IPS-18a (cell line): ENCODE results near the gene SNCG.

Experiments used
- H3K27ac ChIP-seq: one replicate; pipeline ENCODE4 v1.5.1; 2013; ENCODE audit warnings: low read length
- H3K27me3 ChIP-seq: one replicate; pipeline ENCODE4 v1.6.1; 2013; ENCODE audit warnings: mild to moderate bottlenecking, low read length; ENCODE audit not compliant: control insufficient read depth, insufficient read depth
- H3K36me3 ChIP-seq: one replicate; pipeline ENCODE4 v1.6.1; 2013; ENCODE audit warnings: low read depth, low read length; ENCODE audit not compliant: control insufficient read depth
- H3K4me1 ChIP-seq: one replicate; pipeline ENCODE4 v1.6.1; 2013; ENCODE audit warnings: low read depth, low read length; ENCODE audit not compliant: control insufficient read depth
- H3K4me3 ChIP-seq: one replicate; pipeline ENCODE4 v1.5.1; 2013; ENCODE audit warnings: low read length
- H3K9ac ChIP-seq: one replicate; pipeline ENCODE4 v1.6.1; 2013; ENCODE audit warnings: mild to moderate bottlenecking, low read length, moderate library complexity
- H3K9me3 ChIP-seq: one replicate; pipeline ENCODE4 v1.6.1; 2013; ENCODE audit warnings: low read depth, low read length; ENCODE audit not compliant: control insufficient read depth

Gene SNCG

GRCh38 chr10:86964061-86964846 lies 5.9 kb downstream of the SNCG start:
- Histone ChIP-seq H3K4me3 (no peak overlapping the region), H3K9me3 (no peaks in the 10 kb centered on the region), H3K9ac (no peak overlapping the region), H3K4me1 (peaks cover 17% of the 10 kb centered on the region), H3K27me3 (no peaks in the 10 kb centered on the region), H3K27ac (no peak overlapping the region), H3K36me3 (no peaks in the 10 kb centered on the region)

- Histone ChIP-seq H3K36me3 (no peaks in the 10 kb centered on the region), H3K4me3 (no peak overlapping the region), H3K9me3 (no peaks in the 10 kb centered on the region), H3K4me1 (peaks cover 22% of the 10 kb centered on the region), H3K27me3 (no peaks in the 10 kb centered on the region), H3K9ac (no peak overlapping the region), H3K27ac (no peak overlapping the region)
These were observed 6.4 kb downstream of the SNCG start for GRCh38 chr10:86964847-86965190.

- no peak overlapping the region for H3K27ac ChIP-seq
- H3K36me3 ChIP-seq = no peaks in the 10 kb centered on the region
- no peaks in the 10 kb centered on the region for H3K9me3 ChIP-seq
- no peak overlapping the region for H3K4me3 ChIP-seq
- H3K4me1 ChIP-seq = peaks cover 27% of the 10 kb centered on the region
- peaks cover under 1% of the 10 kb centered on the region for H3K27me3 ChIP-seq
- H3K9ac ChIP-seq = no peak overlapping the region
These were observed 7.7 kb downstream of the SNCG start for GRCh38 chr10:86965986-86966654.

- no peaks in the 10 kb centered on the region for H3K36me3 ChIP-seq
- no peak overlapping the region for H3K27ac ChIP-seq
- H3K4me1 ChIP-seq = peaks cover 30% of the 10 kb centered on the region
- no peak overlapping the region for H3K9ac ChIP-seq
- H3K4me3 ChIP-seq = no peak overlapping the region
- no peaks in the 10 kb centered on the region for H3K9me3 ChIP-seq
- H3K27me3 ChIP-seq = peaks cover 15% of the 10 kb centered on the region
These were observed 9.1 kb downstream of the SNCG start for GRCh38 chr10:86967481-86967941.

GRCh38 chr10:86968271-86968993 lies 10.0 kb downstream of the SNCG start, which contains the start of gene ADIRF:
ADIRF (plus strand) TSS chr10:86968482; CDS start chr10:86968545, 63 bp downstream.
- peaks cover 21% of the 10 kb centered on the region for H3K27me3 ChIP-seq
- no peaks in the 10 kb centered on the region for H3K9me3 ChIP-seq
- no peak within 1 kb of the TSS for H3K9ac ChIP-seq
- H3K4me1 ChIP-seq = peaks cover 30% of the 10 kb centered on the region
- H3K27ac ChIP-seq = no peak within 1 kb of the TSS
- H3K4me3 ChIP-seq = no peak within 1 kb of the TSS
- H3K36me3 ChIP-seq = no peaks in the 10 kb centered on the region

GRCh38 chr10:86968994-86969355 lies 10.6 kb downstream of the SNCG start:
- H3K27me3 ChIP-seq = peaks cover 21% of the 10 kb centered on the region
- no peak overlapping the region for H3K27ac ChIP-seq
- peaks cover 30% of the 10 kb centered on the region for H3K4me1 ChIP-seq
- H3K36me3 ChIP-seq = no peaks in the 10 kb centered on the region
- no peak overlapping the region for H3K9ac ChIP-seq
- no peak overlapping the region for H3K4me3 ChIP-seq
- H3K9me3 ChIP-seq = no peaks in the 10 kb centered on the region

- Histone ChIP-seq H3K9ac (no peak overlapping the region), H3K36me3 (no peaks in the 10 kb centered on the region), H3K27me3 (peaks cover 21% of the 10 kb centered on the region), H3K9me3 (no peaks in the 10 kb centered on the region), H3K4me1 (peaks cover 30% of the 10 kb centered on the region), H3K4me3 (no peak overlapping the region), H3K27ac (no peak overlapping the region)
These were observed 11.1 kb downstream of the SNCG start for GRCh38 chr10:86969421-86970041.

GRCh38 chr10:86970162-86970981 lies 12.0 kb downstream of the SNCG start:
- H3K4me1 ChIP-seq = peaks cover 30% of the 10 kb centered on the region
- peak overlapping the region; percentile 68 for H3K4me3 ChIP-seq
- no peaks in the 10 kb centered on the region for H3K36me3 ChIP-seq
- H3K27me3 ChIP-seq = peaks cover 21% of the 10 kb centered on the region
- no peaks in the 10 kb centered on the region for H3K9me3 ChIP-seq
- H3K9ac ChIP-seq = peak overlapping the region; percentile 49
- no peak overlapping the region for H3K27ac ChIP-seq

- Histone ChIP-seq H3K9me3 (no peaks in the 10 kb centered on the region), H3K27ac (no peak overlapping the region), H3K9ac (peak overlapping the region; percentile 49), H3K36me3 (no peaks in the 10 kb centered on the region), H3K27me3 (peaks cover 21% of the 10 kb centered on the region), H3K4me1 (peaks cover 26% of the 10 kb centered on the region), H3K4me3 (peak overlapping the region; percentile 68)
These were observed 12.5 kb downstream of the SNCG start for GRCh38 chr10:86970982-86971231.

GRCh38 chr10:86971232-86971991 lies 13.0 kb downstream of the SNCG start:
- Histone ChIP-seq H3K9ac (peak overlapping the region; percentile 49), H3K4me1 (peaks cover 21% of the 10 kb centered on the region), H3K36me3 (no peaks in the 10 kb centered on the region), H3K4me3 (peak overlapping the region; percentile 68), H3K27me3 (peaks cover 21% of the 10 kb centered on the region), H3K9me3 (no peaks in the 10 kb centered on the region), H3K27ac (no peak overlapping the region)
